Muscle layer of colon (tissue), 2 donors: ENCODE results near the gene CYP4F2.
"Not testable (repeated sequence)": the region's sequence is repeated elsewhere in the genome, so short reads cannot be mapped to it uniquely, and the experiment has no call there.

Experiments used
- H3K27ac ChIP-seq: one replicate; pipeline ENCODE4 v1.7.0; 2013; ENCODE audit warnings: low read depth, mild to moderate bottlenecking, low read length, moderate library complexity
- H3K27me3 ChIP-seq, 2 donors: one replicate each; pipeline ENCODE4 v1.7.0; 2013; ENCODE audit warnings: low read length in 2 of 2, mild to moderate bottlenecking in 2 of 2; ENCODE audit not compliant: insufficient read depth in 2 of 2, control insufficient read depth in 1 of 2
- H3K36me3 ChIP-seq: one replicate; pipeline ENCODE4 v1.7.0; 2013; ENCODE audit warnings: mild to moderate bottlenecking, low read length; ENCODE audit not compliant: insufficient read depth
- H3K4me1 ChIP-seq: one replicate; pipeline ENCODE4 v1.7.0; 2013; ENCODE audit warnings: mild to moderate bottlenecking, low read length; ENCODE audit not compliant: insufficient read depth
- H3K4me3 ChIP-seq, 2 donors: one replicate each; pipeline ENCODE4 v1.7.0; 2013; ENCODE audit warnings: low read length in 2 of 2, low read depth in 1 of 2, mild to moderate bottlenecking in 1 of 2, moderate library complexity in 1 of 2
- H3K9ac ChIP-seq: one replicate; pipeline ENCODE4 v1.7.0; 2013; ENCODE audit warnings: low read length
- H3K9me3 ChIP-seq: one replicate; pipeline ENCODE4 v1.7.0; 2013; ENCODE audit warnings: mild to moderate bottlenecking, low read length
- donor health status: abdominal sarcoma.
- donor health status: Adenocarcinoma of cecum.

Gene CYP4F2

DNA sequence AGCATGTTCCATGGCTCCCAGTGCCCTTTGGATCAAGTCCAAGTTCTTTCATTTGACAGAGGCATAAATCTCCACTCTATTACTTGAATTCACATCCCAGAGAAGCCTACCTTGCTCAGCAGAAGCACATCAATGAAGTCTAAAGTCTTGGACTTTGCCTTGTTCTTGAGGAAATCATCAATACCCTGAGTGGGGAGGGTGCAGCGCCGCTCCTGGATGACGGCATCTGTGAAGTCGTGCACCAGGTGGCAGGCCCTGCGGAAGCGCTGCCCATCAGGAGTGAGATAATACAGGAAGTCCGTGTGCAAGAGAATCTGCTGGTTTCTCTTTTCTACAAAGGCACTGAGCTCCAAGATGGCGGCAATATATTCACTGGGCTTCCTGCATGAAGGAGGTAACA, 25.8 kb upstream of the CYP4F2 start:
- H3K4me3 ChIP-seq = no peak overlapping the region
- H3K9me3 ChIP-seq = no peaks in the 10 kb centered on the region
- no peak overlapping the region for H3K27ac ChIP-seq
- H3K27me3 ChIP-seq = peaks cover 6 to 12% of the 10 kb centered on the region in 2 donors
- H3K36me3 ChIP-seq = no peaks in the 10 kb centered on the region
- no peaks in the 10 kb centered on the region for H3K4me1 ChIP-seq
- no peak overlapping the region for H3K9ac ChIP-seq

DNA sequence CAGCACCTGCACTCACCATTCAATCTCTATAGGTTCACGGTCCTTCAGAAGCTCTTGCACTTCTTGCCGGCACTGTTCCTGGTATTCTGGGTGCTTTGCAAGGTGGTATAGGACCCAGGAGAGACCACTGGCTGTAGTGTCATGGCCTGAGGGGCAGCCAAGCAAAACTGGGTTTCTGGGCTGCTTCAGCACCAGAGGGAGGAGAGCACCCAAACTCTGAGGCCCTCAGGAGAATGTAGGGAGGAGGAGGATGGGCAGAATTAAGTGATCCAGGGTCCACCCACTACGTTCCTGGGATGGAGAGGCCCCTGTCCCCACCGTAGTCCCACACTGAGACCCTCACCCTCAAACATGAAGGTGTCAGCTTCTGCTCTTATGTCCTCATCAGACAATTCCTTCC, 24.1 kb upstream of the CYP4F2 start:
- Histone ChIP-seq H3K9me3 (no peaks in the 10 kb centered on the region), H3K27me3 (peaks cover 0 to 4% of the 10 kb centered on the region in 2 donors), H3K9ac (no peak overlapping the region), H3K4me1 (no peaks in the 10 kb centered on the region), H3K36me3 (no peaks in the 10 kb centered on the region), H3K4me3 (no peak overlapping the region), H3K27ac (no peak overlapping the region)

DNA sequence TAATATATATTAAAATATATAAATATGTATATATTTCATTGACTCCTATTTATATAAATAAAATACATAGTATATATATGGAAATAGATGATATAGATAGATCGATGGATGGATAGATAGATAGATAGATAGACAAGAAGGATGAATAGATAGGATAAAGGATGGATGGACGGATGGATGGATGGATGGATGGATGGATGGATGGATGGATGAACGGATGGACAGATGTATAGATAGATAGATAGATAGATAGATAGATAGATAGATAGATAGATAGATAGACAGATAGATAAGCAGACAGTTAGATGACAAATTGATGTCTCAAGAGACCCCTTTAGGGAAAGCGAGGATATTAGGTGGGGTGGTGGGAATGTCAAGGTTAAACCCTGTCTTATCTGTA, 21.4 kb upstream of the CYP4F2 start:
- no peaks in the 10 kb centered on the region for H3K4me1 ChIP-seq
- H3K9ac ChIP-seq = no peak overlapping the region
- no peak overlapping the region for H3K4me3 ChIP-seq
- H3K27me3 ChIP-seq = peaks cover 0 to 4% of the 10 kb centered on the region in 2 donors
- peaks cover 6% of the 10 kb centered on the region for H3K9me3 ChIP-seq
- no peaks in the 10 kb centered on the region for H3K36me3 ChIP-seq
- no peak overlapping the region for H3K27ac ChIP-seq

DNA sequence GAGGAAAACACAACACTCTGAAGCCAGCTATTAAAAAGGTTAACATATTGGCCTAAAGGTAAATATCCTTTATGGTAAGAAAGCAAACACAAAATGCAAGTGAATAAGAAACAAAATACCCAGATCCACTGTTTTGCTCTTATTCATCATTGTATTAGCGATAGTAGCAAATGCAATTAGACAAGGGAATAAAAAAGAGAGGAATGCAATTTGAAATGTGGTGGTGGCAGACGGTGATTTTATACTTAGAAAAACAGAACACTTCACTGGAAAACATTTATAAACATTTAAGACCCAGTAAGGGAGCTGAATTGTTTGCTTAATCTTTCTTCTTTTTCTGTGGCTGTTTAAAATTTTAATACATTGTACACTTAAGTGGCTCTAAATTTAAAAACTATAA, 17.2 kb upstream of the CYP4F2 start:
- Histone ChIP-seq H3K36me3 (no peaks in the 10 kb centered on the region), H3K4me3 (no peak overlapping the region), H3K27ac (no peak overlapping the region), H3K9ac (no peak overlapping the region), H3K27me3 (peaks cover 10 to 28% of the 10 kb centered on the region in 2 donors), H3K4me1 (no peaks in the 10 kb centered on the region), H3K9me3 (peaks cover 8% of the 10 kb centered on the region)

DNA sequence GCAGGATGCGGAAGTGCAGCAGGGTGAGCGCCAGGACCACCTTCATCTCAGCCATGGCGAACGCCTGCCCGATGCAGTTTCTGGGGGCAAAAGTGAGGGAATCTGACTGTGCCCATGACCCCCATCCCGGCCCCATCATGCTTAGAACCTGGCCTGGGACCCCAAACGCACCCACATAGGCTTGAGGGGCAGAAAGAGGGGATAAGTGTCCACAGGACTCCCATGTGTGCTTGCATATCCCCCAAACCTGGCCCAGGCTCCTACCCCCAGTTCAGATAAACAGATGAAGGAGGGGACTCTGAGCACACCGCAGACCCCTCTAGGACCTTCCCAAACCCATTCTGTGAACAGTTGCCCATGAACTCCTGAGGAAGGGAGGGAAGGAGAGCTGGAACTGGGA, 16.0 kb upstream of the CYP4F2 start:
- H3K27ac ChIP-seq = no peak overlapping the region
- no peaks in the 10 kb centered on the region for H3K4me1 ChIP-seq
- H3K27me3 ChIP-seq = peaks cover 10 to 28% of the 10 kb centered on the region in 2 donors
- peaks cover 8% of the 10 kb centered on the region for H3K9me3 ChIP-seq
- H3K9ac ChIP-seq = no peak overlapping the region
- H3K4me3 ChIP-seq = no peak overlapping the region
- no peaks in the 10 kb centered on the region for H3K36me3 ChIP-seq

DNA sequence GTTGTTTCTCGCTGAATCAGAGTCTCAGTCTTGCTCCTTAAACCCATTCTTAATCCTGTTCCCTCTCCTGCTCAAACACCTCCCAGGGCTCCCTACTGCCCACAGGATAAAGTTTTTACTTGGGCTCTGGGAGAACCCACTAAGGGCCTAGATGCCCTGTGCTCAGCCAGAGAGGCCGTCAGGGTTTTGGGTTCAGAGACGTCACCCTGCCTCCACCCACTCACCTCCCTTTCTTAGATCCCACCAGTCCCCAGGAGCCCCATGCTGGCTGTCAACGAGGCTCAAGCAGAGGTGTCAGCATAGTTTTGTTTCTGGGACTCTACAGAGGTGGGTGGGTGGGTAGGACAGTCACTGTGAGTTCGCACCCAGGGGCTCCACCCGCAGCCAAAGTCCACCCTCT, 15.5 kb upstream of the CYP4F2 start:
- peaks cover 8% of the 10 kb centered on the region for H3K9me3 ChIP-seq
- H3K36me3 ChIP-seq = no peaks in the 10 kb centered on the region
- H3K9ac ChIP-seq = no peak overlapping the region
- H3K27ac ChIP-seq = no peak overlapping the region
- H3K4me3 ChIP-seq = no peak overlapping the region
- no peaks in the 10 kb centered on the region for H3K4me1 ChIP-seq
- peaks cover 10 to 28% of the 10 kb centered on the region in 2 donors for H3K27me3 ChIP-seq

DNA sequence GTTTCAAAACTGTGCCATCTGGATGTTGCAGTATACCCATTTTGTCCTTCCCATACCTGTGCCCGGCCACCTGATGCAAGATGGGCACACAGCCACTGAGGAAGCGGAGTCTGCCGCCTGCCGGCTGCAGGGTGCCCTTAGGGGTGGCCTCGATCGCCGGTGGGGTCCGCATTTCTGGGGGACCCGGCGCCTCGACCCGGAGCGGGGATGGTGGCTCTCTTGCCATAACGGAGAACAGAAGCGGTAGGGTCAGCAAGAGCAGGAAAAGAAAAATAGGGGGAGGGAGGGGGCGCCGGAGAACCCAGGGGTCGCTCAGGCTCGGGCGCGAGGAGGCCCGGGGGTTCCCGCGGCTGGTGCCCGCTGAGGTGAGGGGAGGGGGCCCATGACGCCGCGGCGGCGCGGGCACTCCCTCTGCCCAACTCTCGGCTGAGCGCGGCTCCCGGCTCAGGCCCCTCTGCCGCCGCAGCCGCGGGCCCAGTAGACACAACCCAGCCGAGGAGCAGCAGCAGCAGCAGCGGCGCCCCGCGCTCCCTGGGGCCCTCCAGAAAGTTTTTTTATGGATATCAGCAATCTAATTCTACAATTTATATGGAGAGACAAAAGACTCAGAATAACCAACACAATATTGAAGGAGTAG, 13.8 kb upstream of the CYP4F2 start:
- H3K9ac ChIP-seq = no peak overlapping the region
- H3K27me3 ChIP-seq = peaks cover 10 to 28% of the 10 kb centered on the region in 2 donors
- no peak overlapping the region for H3K27ac ChIP-seq
- H3K4me1 ChIP-seq = no peaks in the 10 kb centered on the region
- peaks cover 8% of the 10 kb centered on the region for H3K9me3 ChIP-seq
- no peak overlapping the region for H3K4me3 ChIP-seq
- no peaks in the 10 kb centered on the region for H3K36me3 ChIP-seq

- Histone ChIP-seq H3K27ac (no peak overlapping the region), H3K36me3 (no peaks in the 10 kb centered on the region), H3K4me3 (no peak overlapping the region), H3K27me3 (peaks cover 0 to 4% of the 10 kb centered on the region in 2 donors), H3K9me3 (no peaks in the 10 kb centered on the region), H3K4me1 (no peaks in the 10 kb centered on the region), H3K9ac (no peak overlapping the region)
These were observed 7.2 kb upstream of the CYP4F2 start for GRCh38 chr19:15905026-15905425.

DNA sequence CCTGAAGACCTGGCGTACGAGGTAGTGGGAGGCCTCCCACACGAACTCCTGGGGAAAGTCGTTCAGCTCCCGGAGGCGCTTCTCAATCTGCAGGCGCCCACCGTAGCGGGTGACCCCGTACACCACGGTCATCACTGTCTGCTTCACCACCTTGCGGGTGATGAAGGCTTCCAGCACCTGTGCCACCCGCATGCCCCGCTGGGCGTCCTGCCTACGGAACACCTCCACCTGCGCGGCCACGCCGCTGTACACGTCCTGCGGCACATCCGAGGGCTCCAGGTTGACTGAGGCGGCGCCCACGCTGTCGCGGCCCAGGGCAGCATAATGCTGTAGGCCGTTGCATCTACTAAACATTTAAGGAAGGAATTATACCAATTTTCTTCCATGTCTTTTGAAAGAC, 5.0 kb upstream of the CYP4F2 start:
- not testable (repeated sequence) for H3K36me3 ChIP-seq, H3K27me3 ChIP-seq, H3K27ac ChIP-seq, H3K4me1 ChIP-seq, H3K9me3 ChIP-seq, H3K9ac ChIP-seq, H3K4me3 ChIP-seq

GRCh38 chr19:15902254-15902653, 4.4 kb upstream of the CYP4F2 start:
- Histone ChIP-seq H3K36me3 (no peaks in the 10 kb centered on the region), H3K4me1 (no peaks in the 10 kb centered on the region), H3K27me3 (peaks cover 0 to 12% of the 10 kb centered on the region in 2 donors), H3K9ac (no peak overlapping the region), H3K27ac (no peak overlapping the region), H3K4me3 (no peak overlapping the region), H3K9me3 (no peaks in the 10 kb centered on the region)

GRCh38 chr19:15900504-15900903, 2.6 kb upstream of the CYP4F2 start:
- H3K36me3 ChIP-seq = no peaks in the 10 kb centered on the region
- no peak overlapping the region for H3K4me3 ChIP-seq
- no peaks in the 10 kb centered on the region for H3K4me1 ChIP-seq
- H3K9ac ChIP-seq = no peak overlapping the region
- peaks cover 0 to 18% of the 10 kb centered on the region in 2 donors for H3K27me3 ChIP-seq
- H3K27ac ChIP-seq = no peak overlapping the region
- H3K9me3 ChIP-seq = no peaks in the 10 kb centered on the region

- H3K27me3 ChIP-seq = peaks cover 0 to 18% of the 10 kb centered on the region in 2 donors
- H3K36me3 ChIP-seq, H3K27ac ChIP-seq, H3K9me3 ChIP-seq, H3K9ac ChIP-seq, H3K4me3 ChIP-seq, H3K4me1 ChIP-seq: not testable (repeated sequence)
These were observed 2.2 kb upstream of the CYP4F2 start for GRCh38 chr19:15900032-15900431.
